HG02852 (cell line): ENCODE results near the gene TMTC3.
"Not testable (repeated sequence)": the region's sequence is repeated elsewhere in the genome, so short reads cannot be mapped to it uniquely, and the experiment has no call there.

Experiments used
- ATAC-seq: cut with Tn5 transposase; IDR thresholded peaks from one replicate; pipeline ENCODE4 v1.9.1; 2021; ENCODE audit warnings: mild to moderate bottlenecking, moderate library complexity; ENCODE audit not compliant: unreplicated experiment

Gene TMTC3

GRCh38 chr12:88163371-88163770, 21.3 kb downstream of the TMTC3 start:
- no peak for ATAC-seq

- ATAC-seq: no peak
Measured at GRCh38 chr12:88166179-88166578, 24.1 kb downstream of the TMTC3 start.

GRCh38 chr12:88167384-88167783, 25.3 kb downstream of the TMTC3 start:
- ATAC-seq: no peak

GRCh38 chr12:88172844-88173407, 30.8 kb downstream of the TMTC3 start:
- no peak for ATAC-seq

GRCh38 chr12:88175544-88175943, 33.4 kb downstream of the TMTC3 start:
- ATAC-seq: no peak

- no peak for ATAC-seq
Measured at GRCh38 chr12:88179436-88180014, 37.4 kb downstream of the TMTC3 start.

GRCh38 chr12:88181881-88182280, 39.8 kb downstream of the TMTC3 start:
- ATAC-seq: no peak

- no peak for ATAC-seq
Measured at GRCh38 chr12:88182416-88182815, 40.3 kb downstream of the TMTC3 start.

- ATAC-seq: no peak
Measured at GRCh38 chr12:88184196-88184595, 42.1 kb downstream of the TMTC3 start.

- no peak for ATAC-seq
Measured at GRCh38 chr12:88185279-88185678, 43.2 kb downstream of the TMTC3 start.

- ATAC-seq: peak; percentile 69
Measured at GRCh38 chr12:88185988-88186387, 43.9 kb downstream of the TMTC3 start.

GRCh38 chr12:88187571-88187970, 45.5 kb downstream of the TMTC3 start:
- ATAC-seq: no peak

GRCh38 chr12:88188180-88188579, 46.1 kb downstream of the TMTC3 start:
- ATAC-seq: no peak

GRCh38 chr12:88192426-88192825, 50.3 kb downstream of the TMTC3 start:
- ATAC-seq: no peak

- ATAC-seq: no peak
Measured at GRCh38 chr12:88194868-88195267, 52.8 kb downstream of the TMTC3 start.

GRCh38 chr12:88200029-88200428, 57.9 kb downstream of the TMTC3 start:
- no peak for ATAC-seq

- ATAC-seq: no peak
Measured at GRCh38 chr12:88202500-88202899, 60.4 kb downstream of the TMTC3 start.

GRCh38 chr12:88206601-88207000, 64.5 kb downstream of the TMTC3 start:
- ATAC-seq: no peak

GRCh38 chr12:88207921-88208620, 66.0 kb downstream of the TMTC3 start:
- ATAC-seq: no peak

GRCh38 chr12:88208661-88209060, 66.6 kb downstream of the TMTC3 start:
- no peak for ATAC-seq

- ATAC-seq: not testable (repeated sequence)
Measured at GRCh38 chr12:88210311-88210710, 68.2 kb downstream of the TMTC3 start.

- no peak for ATAC-seq
Measured at GRCh38 chr12:88218293-88218692, 76.2 kb downstream of the TMTC3 start.
